ENCODE measurements around the gene PHLDB2.

- TF ChIP-seq, protein P1, sequence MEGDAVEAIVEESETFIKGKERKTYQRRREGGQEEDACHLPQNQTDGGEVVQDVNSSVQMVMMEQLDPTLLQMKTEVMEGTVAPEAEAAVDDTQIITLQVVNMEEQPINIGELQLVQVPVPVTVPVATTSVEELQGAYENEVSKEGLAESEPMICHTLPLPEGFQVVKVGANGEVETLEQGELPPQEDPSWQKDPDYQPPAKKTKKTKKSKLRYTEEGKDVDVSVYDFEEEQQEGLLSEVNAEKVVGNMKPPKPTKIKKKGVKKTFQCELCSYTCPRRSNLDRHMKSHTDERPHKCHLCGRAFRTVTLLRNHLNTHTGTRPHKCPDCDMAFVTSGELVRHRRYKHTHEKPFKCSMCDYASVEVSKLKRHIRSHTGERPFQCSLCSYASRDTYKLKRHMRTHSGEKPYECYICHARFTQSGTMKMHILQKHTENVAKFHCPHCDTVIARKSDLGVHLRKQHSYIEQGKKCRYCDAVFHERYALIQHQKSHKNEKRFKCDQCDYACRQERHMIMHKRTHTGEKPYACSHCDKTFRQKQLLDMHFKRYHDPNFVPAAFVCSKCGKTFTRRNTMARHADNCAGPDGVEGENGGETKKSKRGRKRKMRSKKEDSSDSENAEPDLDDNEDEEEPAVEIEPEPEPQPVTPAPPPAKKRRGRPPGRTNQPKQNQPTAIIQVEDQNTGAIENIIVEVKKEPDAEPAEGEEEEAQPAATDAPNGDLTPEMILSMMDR (IDR thresholded peaks at IDR 0.05 in 2 of 3, conservative IDR thresholded peaks at IDR 0.05 in 1 of 3; ENCODE audit: borderline replicate concordance in 1 of 3, insufficient read depth in 1 of 3, low read depth in 2 of 3, low read length in 2 of 3), result no peak
- TF ChIP-seq SP1 (IDR thresholded peaks at IDR 0.05; ENCODE audit: low read depth) (no peak), EZH2 (IDR thresholded peaks at IDR 0.05) (no peak), ELF1 (IDR thresholded peaks at IDR 0.05; ENCODE audit: borderline replicate concordance, low read depth) (no peak), TCF7L2 (IDR thresholded peaks at IDR 0.05; ENCODE audit: borderline replicate concordance, extremely low read depth, insufficient read depth, insufficient read length) (no peak), POLR2AphosphoS5 (IDR thresholded peaks at IDR 0.05; ENCODE audit: low read depth, low read length) (no peak), POLR2A (IDR thresholded peaks at IDR 0.05; ENCODE audit: borderline replicate concordance, extremely low read depth, insufficient read depth, insufficient read length) (no peak), REST (IDR thresholded peaks at IDR 0.05; ENCODE audit: low read depth) (no peak), EGR1 (IDR thresholded peaks at IDR 0.05; ENCODE audit: low read depth) (no peak), JUND (IDR thresholded peaks at IDR 0.05) (no peak), FOSL1 (IDR thresholded peaks at IDR 0.05; ENCODE audit: low read depth) (no peak), YY1 (IDR thresholded peaks at IDR 0.05; ENCODE audit: extremely low read depth, insufficient replicate concordance, low read depth, low read length) (no peak)
- TF ChIP-seq, protein P2, sequence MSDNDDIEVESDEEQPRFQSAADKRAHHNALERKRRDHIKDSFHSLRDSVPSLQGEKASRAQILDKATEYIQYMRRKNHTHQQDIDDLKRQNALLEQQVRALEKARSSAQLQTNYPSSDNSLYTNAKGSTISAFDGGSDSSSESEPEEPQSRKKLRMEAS (IDR thresholded peaks at IDR 0.05), result no peak
Measured at GRCh38 chr3:111819927-111820326, 39.1 kb upstream of the PHLDB2 start.
